Measurements from ENCODE around the gene CD84.

DNA sequence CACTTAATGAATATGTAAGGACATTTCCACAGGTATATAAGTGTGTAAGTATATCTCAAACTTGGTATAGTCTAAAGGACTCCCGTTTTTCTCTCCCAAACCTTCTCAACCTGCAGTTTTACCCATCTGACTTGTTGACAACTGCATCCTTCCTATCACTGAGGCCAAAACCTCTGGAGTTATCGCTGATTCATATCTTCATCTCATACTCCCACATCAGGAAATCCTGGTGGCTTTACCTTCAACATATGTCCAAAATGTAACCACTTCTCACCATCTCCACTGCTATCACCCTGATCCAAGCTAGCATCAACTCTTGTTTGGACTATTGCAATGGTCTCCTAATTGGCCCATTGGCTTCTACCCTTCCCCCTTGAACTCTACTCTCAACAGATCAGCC lies 86.7 kb downstream of the CD84 start:
- TF ChIP-seq, protein P1, sequence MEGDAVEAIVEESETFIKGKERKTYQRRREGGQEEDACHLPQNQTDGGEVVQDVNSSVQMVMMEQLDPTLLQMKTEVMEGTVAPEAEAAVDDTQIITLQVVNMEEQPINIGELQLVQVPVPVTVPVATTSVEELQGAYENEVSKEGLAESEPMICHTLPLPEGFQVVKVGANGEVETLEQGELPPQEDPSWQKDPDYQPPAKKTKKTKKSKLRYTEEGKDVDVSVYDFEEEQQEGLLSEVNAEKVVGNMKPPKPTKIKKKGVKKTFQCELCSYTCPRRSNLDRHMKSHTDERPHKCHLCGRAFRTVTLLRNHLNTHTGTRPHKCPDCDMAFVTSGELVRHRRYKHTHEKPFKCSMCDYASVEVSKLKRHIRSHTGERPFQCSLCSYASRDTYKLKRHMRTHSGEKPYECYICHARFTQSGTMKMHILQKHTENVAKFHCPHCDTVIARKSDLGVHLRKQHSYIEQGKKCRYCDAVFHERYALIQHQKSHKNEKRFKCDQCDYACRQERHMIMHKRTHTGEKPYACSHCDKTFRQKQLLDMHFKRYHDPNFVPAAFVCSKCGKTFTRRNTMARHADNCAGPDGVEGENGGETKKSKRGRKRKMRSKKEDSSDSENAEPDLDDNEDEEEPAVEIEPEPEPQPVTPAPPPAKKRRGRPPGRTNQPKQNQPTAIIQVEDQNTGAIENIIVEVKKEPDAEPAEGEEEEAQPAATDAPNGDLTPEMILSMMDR (IDR thresholded peaks at IDR 0.05), result no peak
- no peak for TF ChIP-seq POLR2A (IDR thresholded peaks at IDR 0.05)
